ENCODE measurements around the gene SYTL3. TPM values are rescaled to one million over a fixed set of nuclear protein-coding genes. Genes with fewer than 3 reads are reported as not detected.
A peak's percentile ranks its signal among the peaks of the same experiment; 100 is the strongest.

The SYTL3 gene
- total and polyA plus RNA-seq, 9 of the 15 experiments (the other 6 are each of a cell fraction or from before 2014, with no cell fraction given), result 0.04 to 0.46 (median 0.17) TPM; not detected in 1

DNA sequence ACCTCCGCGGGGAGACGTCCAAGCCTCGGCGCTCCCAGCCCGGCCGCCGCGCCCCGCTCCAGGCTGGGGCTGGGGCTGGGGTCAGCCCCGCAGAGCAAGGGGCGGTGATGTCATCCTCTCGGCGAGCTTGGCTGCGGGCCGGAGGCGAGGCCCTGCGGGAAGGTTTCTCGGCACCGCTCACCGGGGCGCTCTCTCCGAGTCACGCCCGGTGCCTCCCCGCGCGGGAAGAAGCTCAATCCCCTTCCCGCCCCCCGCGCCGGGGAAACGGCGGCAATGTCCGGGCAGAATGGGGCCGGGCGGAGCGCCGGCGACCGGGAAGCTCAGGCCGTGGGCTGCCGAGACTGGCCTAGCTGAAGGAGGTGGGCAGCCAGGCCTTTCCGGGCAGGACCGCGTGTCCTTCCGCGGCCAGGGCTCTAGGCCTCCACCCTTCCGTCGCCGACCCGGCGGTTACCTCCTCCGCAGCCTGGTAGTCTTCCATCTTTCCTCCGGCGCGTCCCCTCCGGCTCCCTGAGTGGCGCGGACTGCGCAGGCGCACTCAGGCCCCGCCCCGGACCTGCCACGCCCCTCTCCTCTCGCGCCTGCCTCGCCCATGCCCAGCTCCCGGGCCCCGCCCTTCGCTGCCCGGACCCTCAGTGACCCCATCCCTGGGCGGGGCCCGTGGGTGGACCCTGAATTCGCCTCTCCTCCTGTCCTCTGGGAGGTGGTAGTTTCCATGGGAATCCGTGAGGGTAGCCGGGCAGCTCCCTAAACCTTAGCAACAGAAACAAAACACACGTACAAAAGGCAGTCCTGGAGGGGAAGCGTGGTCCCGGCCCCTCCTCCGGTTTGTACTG, 5.4 kb upstream of the SYTL3 start, which contains the start of gene DYNLT1 (continued):
- TF ChIP-seq HMG20A (CRISPR knock-in tag; conservative IDR thresholded peaks at IDR 0.05), result no peak
- peak; percentile 94 for TF ChIP-seq FUS (optimal IDR thresholded peaks at IDR 0.05; ENCODE audit: low read depth, low read length)
- peak; percentile 72 for TF ChIP-seq ZBTB17 (CRISPR knock-in tag; IDR thresholded peaks at IDR 0.05)
- no peak for TF ChIP-seq ZBTB8A (IDR thresholded peaks at IDR 0.05; ENCODE audit: partially characterized antibody)
- TF ChIP-seq KLF13 (tag; IDR thresholded peaks at IDR 0.05; ENCODE audit: borderline replicate concordance, low read depth), result peak; percentile 98
- no peak for TF ChIP-seq ZNF644 (tag; IDR thresholded peaks at IDR 0.05; ENCODE audit: low read depth)
- TF ChIP-seq ETS2 (tag; IDR thresholded peaks at IDR 0.05; ENCODE audit: borderline replicate concordance, poor library complexity, severe bottlenecking), result no peak
- no peak for TF ChIP-seq TAL1 (IDR thresholded peaks at IDR 0.05)
- TF ChIP-seq EGR1 (conservative IDR thresholded peaks at IDR 0.05), result peak; percentile 74
- TF ChIP-seq RAD21 (CRISPR knock-in tag; conservative IDR thresholded peaks at IDR 0.05 in 1 of 2, IDR thresholded peaks at IDR 0.05 in 1 of 2), result no peak
- no peak for TF ChIP-seq ZNF140 (CRISPR knock-in tag; IDR thresholded peaks at IDR 0.05)
- 0 out of 2 replicates have a peak, but pooled peaks have one; percentile 15 for TF ChIP-seq ZNF274 (IDR thresholded peaks at IDR 0.05; ENCODE audit: borderline replicate concordance, low read depth, low read length)
- TF ChIP-seq, protein P1, sequence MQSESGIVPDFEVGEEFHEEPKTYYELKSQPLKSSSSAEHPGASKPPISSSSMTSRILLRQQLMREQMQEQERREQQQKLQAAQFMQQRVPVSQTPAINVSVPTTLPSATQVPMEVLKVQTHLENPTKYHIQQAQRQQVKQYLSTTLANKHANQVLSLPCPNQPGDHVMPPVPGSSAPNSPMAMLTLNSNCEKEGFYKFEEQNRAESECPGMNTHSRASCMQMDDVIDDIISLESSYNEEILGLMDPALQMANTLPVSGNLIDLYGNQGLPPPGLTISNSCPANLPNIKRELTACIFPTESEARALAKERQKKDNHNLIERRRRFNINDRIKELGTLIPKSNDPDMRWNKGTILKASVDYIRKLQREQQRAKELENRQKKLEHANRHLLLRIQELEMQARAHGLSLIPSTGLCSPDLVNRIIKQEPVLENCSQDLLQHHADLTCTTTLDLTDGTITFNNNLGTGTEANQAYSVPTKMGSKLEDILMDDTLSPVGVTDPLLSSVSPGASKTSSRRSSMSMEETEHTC (IDR thresholded peaks at IDR 0.05), result no peak
- TF ChIP-seq, protein P2, sequence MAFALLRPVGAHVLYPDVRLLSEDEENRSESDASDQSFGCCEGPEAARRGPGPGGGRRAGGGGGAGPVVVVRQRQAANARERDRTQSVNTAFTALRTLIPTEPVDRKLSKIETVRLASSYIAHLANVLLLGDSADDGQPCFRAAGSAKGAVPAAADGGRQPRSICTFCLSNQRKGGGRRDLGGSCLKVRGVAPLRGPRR (CRISPR knock-in tag; IDR thresholded peaks at IDR 0.05), result no peak
- TF ChIP-seq XRCC4 (IDR thresholded peaks at IDR 0.05; ENCODE audit: extremely low read depth, insufficient read depth, insufficient read length), result no peak
- TF ChIP-seq, protein P3, sequence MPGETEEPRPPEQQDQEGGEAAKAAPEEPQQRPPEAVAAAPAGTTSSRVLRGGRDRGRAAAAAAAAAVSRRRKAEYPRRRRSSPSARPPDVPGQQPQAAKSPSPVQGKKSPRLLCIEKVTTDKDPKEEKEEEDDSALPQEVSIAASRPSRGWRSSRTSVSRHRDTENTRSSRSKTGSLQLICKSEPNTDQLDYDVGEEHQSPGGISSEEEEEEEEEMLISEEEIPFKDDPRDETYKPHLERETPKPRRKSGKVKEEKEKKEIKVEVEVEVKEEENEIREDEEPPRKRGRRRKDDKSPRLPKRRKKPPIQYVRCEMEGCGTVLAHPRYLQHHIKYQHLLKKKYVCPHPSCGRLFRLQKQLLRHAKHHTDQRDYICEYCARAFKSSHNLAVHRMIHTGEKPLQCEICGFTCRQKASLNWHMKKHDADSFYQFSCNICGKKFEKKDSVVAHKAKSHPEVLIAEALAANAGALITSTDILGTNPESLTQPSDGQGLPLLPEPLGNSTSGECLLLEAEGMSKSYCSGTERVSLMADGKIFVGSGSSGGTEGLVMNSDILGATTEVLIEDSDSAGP (CRISPR knock-in tag; IDR thresholded peaks at IDR 0.05), result no peak
- TF ChIP-seq, protein P4, sequence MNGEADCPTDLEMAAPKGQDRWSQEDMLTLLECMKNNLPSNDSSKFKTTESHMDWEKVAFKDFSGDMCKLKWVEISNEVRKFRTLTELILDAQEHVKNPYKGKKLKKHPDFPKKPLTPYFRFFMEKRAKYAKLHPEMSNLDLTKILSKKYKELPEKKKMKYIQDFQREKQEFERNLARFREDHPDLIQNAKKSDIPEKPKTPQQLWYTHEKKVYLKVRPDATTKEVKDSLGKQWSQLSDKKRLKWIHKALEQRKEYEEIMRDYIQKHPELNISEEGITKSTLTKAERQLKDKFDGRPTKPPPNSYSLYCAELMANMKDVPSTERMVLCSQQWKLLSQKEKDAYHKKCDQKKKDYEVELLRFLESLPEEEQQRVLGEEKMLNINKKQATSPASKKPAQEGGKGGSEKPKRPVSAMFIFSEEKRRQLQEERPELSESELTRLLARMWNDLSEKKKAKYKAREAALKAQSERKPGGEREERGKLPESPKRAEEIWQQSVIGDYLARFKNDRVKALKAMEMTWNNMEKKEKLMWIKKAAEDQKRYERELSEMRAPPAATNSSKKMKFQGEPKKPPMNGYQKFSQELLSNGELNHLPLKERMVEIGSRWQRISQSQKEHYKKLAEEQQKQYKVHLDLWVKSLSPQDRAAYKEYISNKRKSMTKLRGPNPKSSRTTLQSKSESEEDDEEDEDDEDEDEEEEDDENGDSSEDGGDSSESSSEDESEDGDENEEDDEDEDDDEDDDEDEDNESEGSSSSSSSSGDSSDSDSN (IDR thresholded peaks at IDR 0.05; ENCODE audit: borderline replicate concordance in 1 of 2, low read depth in 2 of 2, low read length in 2 of 2), result peak; percentile 80 to 93; a peak in 3 of 4 replicates
- peak; percentile 98 for TF ChIP-seq PHF8 (IDR thresholded peaks at IDR 0.05; ENCODE audit: borderline replicate concordance, low read length)
- peak; percentile 28 for TF ChIP-seq ZFP36 (IDR thresholded peaks at IDR 0.05; ENCODE audit: low read depth, low read length, partially characterized antibody)

All from K562 (cell line).